Neuron (in vitro differentiated cells): Measurements from ENCODE around the gene SLC27A2.
"Not testable (repeated sequence)": the region's sequence is repeated elsewhere in the genome, so short reads cannot be mapped to it uniquely, and the experiment has no call there.

Experiments
- H2AFZ ChIP-seq: one replicate; pipeline ENCODE4 v1.6.1; 2013; ENCODE audit warnings: low read depth, mild to moderate bottlenecking, inconsistent platforms, low read length, moderate library complexity
- H3K27me3 ChIP-seq: one replicate; pipeline ENCODE4 v1.6.1; 2013; ENCODE audit warnings: low read length; ENCODE audit not compliant: insufficient read depth
- H3K36me3 ChIP-seq: one replicate; pipeline ENCODE4 v1.6.1; 2013; ENCODE audit warnings: low read length; ENCODE audit not compliant: insufficient read depth
- H3K4me1 ChIP-seq: one replicate; pipeline ENCODE4 v1.6.1; 2013; ENCODE audit warnings: low read length; ENCODE audit not compliant: insufficient read depth
- H3K4me3 ChIP-seq: 2 replicates; pipeline ENCODE4 v1.5.1; 2013; ENCODE audit warnings: mild to moderate bottlenecking, low read length, moderate library complexity
- H3K9me3 ChIP-seq: one replicate; pipeline ENCODE4 v1.6.1; 2013; ENCODE audit warnings: low read length

SLC27A2 gene

DNA sequence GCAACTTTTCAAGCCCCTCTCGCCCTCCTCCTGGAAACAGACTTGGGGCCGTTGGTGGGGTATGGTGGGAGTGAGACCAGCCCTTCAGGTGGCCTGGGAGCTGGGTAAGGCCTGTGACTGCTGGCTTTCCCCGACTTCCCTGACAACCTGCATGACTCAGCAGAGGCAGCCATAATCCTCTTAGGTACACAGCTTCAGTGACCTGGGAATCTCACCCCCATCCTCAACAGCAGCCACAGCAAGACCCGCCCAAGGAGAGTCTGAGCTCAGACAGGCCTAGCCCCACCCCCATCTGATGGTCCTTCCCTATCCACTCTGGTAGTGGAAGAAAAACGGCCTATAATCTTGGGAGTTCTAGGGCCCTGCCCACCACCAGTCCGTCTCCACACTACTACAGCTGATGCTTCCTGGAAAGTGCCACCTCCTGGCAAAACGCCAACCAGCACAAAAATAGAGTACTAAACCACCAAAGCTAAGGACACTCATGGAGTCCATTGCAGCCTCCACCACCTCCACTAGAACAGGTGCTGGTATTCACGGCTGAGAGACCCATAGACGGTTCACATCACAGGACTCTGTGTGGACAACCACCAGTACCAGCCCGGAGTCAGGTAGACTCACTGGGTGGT is 13.1 kb upstream of the SLC27A2 start:
- Histone ChIP-seq H3K9me3 (no peaks in the 10 kb centered on the region), H3K27me3 (no peaks in the 10 kb centered on the region), H2AFZ (no peak overlapping the region), H3K36me3 (no peaks in the 10 kb centered on the region), H3K4me1 (no peaks in the 10 kb centered on the region), H3K4me3 (no peak overlapping the region)

DNA sequence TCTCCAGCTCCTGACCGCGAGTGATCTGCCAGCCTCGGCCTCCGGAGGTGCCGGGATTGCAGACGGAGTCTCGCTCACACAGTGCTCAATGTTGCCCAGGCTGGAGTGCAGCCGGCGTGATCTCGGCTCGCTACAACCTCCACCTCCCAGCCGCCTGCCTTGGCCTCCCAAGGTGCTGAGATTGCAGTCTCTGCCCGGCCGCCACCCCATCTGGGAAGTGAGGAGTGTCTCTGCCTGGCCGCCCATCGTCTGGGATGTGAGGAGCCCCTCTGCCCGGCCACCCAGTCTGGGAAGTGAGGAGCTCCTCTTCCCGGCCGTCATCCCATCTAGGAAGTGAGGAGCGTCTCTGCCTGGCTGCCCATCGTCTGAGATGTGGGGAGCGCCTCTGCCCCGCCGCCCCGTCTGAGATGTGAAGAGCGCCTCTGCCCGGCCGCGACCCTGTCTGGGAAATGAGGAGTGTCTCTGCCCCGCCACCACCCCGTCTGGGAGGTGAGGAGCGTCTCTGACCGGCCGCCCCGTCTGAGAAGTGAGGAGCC is 9.6 kb upstream of the SLC27A2 start:
- not testable (repeated sequence) for H3K4me1 ChIP-seq, H2AFZ ChIP-seq, H3K4me3 ChIP-seq, H3K27me3 ChIP-seq, H3K9me3 ChIP-seq, H3K36me3 ChIP-seq

DNA sequence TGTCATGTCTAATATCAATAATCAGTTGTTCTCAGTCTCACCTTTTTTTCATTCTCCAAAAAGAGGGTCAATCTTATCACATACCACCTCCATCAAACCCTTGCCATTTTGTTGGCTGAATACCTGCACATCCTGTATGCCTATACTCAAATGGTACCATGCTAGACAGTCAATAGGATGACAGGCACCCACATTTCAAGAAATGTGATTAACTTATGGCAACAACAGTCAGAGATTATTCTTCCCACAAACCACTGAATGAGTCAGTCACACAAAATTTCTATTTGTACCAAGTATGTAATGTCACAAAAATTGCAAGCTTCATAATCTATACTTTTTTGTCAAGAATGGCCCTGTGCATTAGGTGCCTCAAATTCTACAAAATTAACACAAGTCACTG is 5.1 kb upstream of the SLC27A2 start:
- H2AFZ ChIP-seq: no peak overlapping the region
- H3K27me3 ChIP-seq: peaks cover 27% of the 10 kb centered on the region
- no peak overlapping the region for H3K4me3 ChIP-seq
- no peaks in the 10 kb centered on the region for H3K9me3 ChIP-seq
- H3K4me1 ChIP-seq: no peaks in the 10 kb centered on the region
- no peaks in the 10 kb centered on the region for H3K36me3 ChIP-seq

DNA sequence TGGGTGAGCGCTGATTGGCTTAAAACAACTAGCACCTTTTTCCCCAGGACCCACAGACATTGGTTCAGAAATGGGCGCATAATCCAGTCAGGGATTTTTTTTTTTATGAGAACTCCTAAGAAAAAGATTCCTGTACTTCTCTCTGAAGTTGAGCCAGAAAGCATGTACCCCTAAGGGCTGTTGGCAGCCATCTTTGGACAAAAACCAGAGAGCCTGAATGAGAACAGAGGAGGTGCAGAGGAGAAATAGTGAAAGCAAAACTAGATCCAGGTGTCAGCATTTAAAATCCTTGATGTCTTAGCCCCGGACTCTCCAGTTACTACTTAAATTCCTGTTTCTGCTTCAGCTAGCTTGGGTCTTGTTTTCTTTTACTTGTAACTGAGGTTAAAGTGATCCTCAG is 1.9 kb upstream of the SLC27A2 start:
- no peaks in the 10 kb centered on the region for H3K36me3 ChIP-seq
- no peak overlapping the region for H3K4me3 ChIP-seq
- no peak overlapping the region for H2AFZ ChIP-seq
- H3K9me3 ChIP-seq: no peaks in the 10 kb centered on the region
- H3K4me1 ChIP-seq: peaks cover 6% of the 10 kb centered on the region
- H3K27me3 ChIP-seq: peaks cover 49% of the 10 kb centered on the region

DNA sequence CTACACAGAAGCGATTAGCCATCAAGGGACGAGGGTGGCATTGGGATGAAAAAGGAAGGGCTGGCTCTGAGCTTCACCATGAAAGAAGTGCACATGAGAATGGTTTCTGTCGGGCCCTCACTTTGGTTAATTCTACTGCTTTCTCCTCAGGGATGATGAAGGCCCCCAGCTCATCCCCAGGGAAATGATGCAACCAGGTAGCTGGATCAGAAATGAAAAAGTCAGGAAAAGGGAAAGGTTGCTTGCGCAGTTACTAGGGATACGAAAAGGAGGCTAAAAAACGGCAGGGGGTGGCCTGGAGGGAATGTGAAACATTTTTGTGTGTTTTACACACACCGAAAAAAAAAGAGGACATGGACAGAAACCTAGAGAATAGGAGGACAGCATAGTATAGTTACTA is 1.4 kb upstream of the SLC27A2 start:
- Histone ChIP-seq H3K9me3 (no peaks in the 10 kb centered on the region), H3K27me3 (peaks cover 49% of the 10 kb centered on the region), H3K36me3 (no peaks in the 10 kb centered on the region), H3K4me3 (no peak overlapping the region), H2AFZ (no peak overlapping the region), H3K4me1 (peaks cover 6% of the 10 kb centered on the region)

DNA sequence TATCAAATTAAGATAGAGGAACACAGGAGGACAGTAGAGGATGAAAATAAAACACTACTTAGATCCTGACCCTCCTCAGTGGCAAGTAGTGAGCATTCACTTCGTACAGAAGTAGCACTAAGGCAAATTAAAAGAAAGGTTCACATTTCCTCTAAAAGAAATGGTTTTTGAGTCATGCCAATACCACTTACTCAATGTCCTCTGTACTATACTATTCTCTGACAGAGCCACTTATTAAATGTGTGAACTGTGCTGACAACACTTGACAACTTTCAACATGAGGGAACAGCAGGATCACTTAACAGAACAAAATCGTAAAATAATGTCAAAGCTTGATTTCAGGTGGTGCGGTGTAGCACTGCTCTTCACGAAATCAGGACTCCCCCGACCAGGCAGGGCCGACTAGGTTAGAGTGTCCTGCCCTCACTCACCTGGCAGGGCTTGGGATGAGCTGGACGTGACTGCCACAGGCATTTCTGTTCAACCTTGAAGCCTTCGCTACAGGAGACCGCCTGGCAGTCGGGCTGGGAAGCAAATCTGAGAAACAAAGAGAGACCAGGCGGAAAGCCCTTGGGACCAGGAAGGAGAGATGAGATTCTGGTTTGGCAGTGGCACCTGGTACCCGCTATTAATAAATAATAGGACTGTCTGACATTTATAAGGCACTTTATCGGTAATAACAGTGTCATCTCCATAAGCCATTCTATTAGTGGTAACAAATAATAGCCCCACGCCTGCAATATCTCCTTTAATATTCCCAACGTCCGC is 611 bp upstream of the SLC27A2 start:
- Histone ChIP-seq H3K4me1 (peaks cover 6% of the 10 kb centered on the region), H3K4me3 (peak overlapping the region; percentile 53), H3K9me3 (no peaks in the 10 kb centered on the region), H3K36me3 (no peaks in the 10 kb centered on the region), H3K27me3 (peaks cover 49% of the 10 kb centered on the region), H2AFZ (peak overlapping the region; percentile 97)

DNA sequence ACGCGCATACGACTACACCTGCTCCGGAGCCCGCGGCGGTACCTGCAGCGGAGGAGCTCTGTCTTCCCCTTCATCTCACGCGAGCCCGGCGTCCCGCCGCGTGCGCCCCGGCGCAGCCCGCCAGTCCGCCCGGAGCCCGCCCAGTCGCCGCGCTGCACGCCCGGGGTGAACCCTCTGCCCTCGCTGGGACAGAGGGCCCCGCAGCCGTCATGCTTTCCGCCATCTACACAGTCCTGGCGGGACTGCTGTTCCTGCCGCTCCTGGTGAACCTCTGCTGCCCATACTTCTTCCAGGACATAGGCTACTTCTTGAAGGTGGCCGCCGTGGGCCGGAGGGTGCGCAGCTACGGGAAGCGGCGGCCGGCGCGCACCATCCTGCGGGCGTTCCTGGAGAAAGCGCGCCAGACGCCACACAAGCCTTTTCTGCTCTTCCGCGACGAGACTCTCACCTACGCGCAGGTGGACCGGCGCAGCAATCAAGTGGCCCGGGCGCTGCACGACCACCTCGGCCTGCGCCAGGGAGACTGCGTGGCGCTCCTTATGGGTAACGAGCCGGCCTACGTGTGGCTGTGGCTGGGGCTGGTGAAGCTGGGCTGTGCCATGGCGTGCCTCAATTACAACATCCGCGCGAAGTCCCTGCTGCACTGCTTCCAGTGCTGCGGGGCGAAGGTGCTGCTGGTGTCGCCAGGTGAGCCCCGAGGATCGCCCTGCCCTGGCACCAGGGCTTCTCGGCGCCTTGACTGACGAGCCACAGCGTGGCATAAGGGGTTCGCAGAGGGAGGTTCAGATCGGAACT is 420 bp downstream of the SLC27A2 start:
- Histone ChIP-seq H3K9me3 (no peaks in the 10 kb centered on the region), H3K4me1 (peaks cover 6% of the 10 kb centered on the region), H2AFZ (peak overlapping the region; percentile 97), H3K36me3 (no peaks in the 10 kb centered on the region), H3K27me3 (peaks cover 49% of the 10 kb centered on the region), H3K4me3 (peak overlapping the region; percentile 53)

DNA sequence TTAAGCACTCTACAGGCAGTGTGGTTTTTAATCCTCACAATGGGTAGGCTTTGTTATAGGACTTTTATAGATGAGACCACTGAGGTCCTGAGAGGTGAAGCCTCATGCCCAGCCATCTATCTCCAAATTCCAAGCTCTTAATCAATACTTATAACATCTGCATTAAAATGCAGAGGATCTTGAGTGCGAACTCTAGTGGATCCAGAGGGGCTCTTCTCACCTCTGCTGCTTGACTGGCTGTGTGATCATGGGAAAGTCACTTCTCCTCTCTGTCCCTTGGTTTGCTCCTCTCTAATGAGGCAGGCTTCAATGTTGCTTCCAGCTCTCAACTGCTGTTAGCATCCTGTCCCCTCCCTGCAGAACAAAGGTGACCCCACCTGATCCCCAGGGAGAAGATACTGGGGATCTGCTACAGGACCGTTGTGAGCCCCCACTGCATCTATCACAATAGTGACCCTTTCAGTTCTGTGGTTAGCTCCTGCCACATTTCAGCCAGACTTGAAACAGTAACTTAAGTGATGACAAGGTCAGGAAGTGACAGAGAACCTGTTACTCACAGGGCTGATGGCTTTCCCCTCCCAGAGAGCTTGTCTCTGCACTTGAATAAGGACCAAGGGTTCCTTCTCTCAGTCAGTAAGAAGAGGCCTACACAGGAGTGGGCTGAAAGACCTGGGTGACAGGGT is 1.3 kb downstream of the SLC27A2 start:
- no peaks in the 10 kb centered on the region for H3K9me3 ChIP-seq
- peak overlapping the region; percentile 97 for H2AFZ ChIP-seq
- peaks cover 49% of the 10 kb centered on the region for H3K27me3 ChIP-seq
- no peaks in the 10 kb centered on the region for H3K36me3 ChIP-seq
- H3K4me1 ChIP-seq: peaks cover 8% of the 10 kb centered on the region
- H3K4me3 ChIP-seq: no peak overlapping the region

DNA sequence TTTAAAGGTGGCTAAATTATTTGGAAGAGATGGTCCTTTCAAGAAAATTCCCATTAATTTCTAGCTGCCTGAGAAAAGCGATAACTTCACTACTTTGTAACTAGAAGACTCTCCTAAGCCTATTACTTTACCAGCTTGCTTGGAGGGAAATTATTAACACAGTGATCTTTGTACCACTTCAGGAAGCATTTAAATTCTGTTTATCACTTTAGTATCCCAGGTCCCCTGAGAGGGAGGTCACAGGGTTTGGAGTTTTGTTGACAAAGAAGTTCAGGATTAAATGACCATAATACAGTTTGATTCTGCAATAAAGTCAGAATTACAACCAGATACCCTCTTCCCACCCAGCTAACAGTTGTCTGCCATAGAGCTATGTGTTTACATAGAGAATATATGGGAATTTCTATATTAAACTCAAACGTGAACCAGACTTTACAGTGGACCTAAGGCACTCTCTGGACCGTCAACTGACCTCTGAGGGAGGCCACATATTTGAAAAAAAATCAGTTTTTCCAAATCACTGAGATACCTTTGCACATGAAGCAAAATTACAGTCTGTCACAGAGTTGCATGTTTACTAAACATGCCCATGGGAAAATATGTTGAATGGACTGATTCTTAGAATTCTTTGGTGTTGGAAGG is 3.0 kb downstream of the SLC27A2 start:
- H2AFZ ChIP-seq: no peak overlapping the region
- peaks cover 41% of the 10 kb centered on the region for H3K27me3 ChIP-seq
- peaks cover 8% of the 10 kb centered on the region for H3K4me1 ChIP-seq
- H3K36me3 ChIP-seq: no peaks in the 10 kb centered on the region
- no peak overlapping the region for H3K4me3 ChIP-seq
- H3K9me3 ChIP-seq: no peaks in the 10 kb centered on the region

DNA sequence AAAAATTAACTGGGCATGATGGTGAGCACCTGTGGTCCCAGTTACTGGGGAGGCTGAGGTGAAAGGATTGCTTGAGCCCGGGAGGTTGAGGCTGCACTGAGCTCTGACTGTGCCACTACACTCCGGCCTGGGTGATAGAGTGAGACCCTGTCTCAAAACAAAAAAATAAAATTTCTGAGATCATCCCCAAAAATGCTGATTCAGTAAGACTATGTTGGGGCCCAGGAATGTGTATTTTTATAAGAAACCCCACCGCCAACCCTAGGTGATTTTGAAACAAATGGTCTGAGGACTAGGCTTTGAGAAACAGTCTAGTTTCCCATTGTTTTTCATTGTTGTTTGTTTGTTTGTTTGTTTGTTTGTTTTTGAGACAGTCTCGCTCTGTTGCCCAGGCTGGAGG is 4.1 kb downstream of the SLC27A2 start:
- peaks cover 8% of the 10 kb centered on the region for H3K4me1 ChIP-seq
- H3K36me3 ChIP-seq: no peaks in the 10 kb centered on the region
- H3K27me3 ChIP-seq: peaks cover 30% of the 10 kb centered on the region
- no peak overlapping the region for H2AFZ ChIP-seq
- no peaks in the 10 kb centered on the region for H3K9me3 ChIP-seq
- H3K4me3 ChIP-seq: no peak overlapping the region

DNA sequence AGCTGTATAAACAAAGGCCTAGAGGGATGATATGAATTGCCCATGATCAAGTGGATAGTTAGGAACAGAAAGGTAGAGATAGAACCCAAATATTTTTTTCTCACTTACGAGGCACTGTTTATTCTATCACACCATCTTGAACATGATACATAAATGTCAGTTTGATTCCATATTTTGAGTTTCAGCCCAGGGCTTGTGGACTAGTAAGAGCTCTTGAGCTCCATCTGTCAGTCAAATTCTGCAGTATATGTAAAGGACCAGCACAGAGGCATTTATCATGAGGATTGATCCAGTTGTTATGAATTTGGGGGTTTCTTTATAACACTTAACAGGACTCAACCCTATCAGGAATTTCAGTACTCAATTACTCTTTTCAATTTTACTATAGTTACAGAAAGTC is 4.8 kb downstream of the SLC27A2 start:
- Histone ChIP-seq H3K9me3 (no peaks in the 10 kb centered on the region), H2AFZ (no peak overlapping the region)

DNA sequence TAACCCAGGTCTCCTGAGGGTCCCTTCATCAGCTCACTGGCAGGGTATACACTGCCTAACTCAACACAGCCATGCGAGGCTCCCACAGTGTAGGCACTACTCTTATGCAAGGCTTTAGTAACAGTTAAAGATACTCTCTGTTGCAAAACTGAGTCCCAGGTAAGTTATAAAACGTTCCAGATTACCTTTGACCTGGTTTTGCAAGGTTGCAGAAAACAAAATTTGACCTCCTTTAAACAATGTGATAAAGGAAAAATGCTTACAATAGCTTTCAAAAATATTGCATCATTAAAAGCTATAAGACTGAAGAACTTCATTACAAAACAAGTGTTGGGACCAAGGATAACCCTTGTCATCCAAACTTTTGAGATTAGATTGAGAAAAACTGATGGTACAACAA is 5.5 kb downstream of the SLC27A2 start:
- Histone ChIP-seq H3K9me3 (no peaks in the 10 kb centered on the region), H3K4me1 (peaks cover 2% of the 10 kb centered on the region), H3K36me3 (no peaks in the 10 kb centered on the region), H3K4me3 (no peak overlapping the region), H2AFZ (no peak overlapping the region), H3K27me3 (peaks cover 16% of the 10 kb centered on the region)

More for the DNA sequence above, 4.8 kb downstream of the SLC27A2 start:
- Histone ChIP-seq H3K4me1 (peaks cover 8% of the 10 kb centered on the region), H3K4me3 (no peak overlapping the region), H3K27me3 (peaks cover 23% of the 10 kb centered on the region), H3K36me3 (no peaks in the 10 kb centered on the region)
